ENCODE measurements around the gene CD44.

CD44 gene

GRCh38 chr11:35178873-35179272 lies 39.9 kb downstream of the CD44 start:
- DNase-seq: no peak

GRCh38 chr11:35179466-35180135 lies 40.6 kb downstream of the CD44 start:
- no peak for DNase-seq

- no peak for DNase-seq
These were observed 41.6 kb downstream of the CD44 start for GRCh38 chr11:35180317-35181233.

GRCh38 chr11:35182317-35182939 lies 43.5 kb downstream of the CD44 start:
- no peak for DNase-seq

GRCh38 chr11:35183326-35183925 lies 44.5 kb downstream of the CD44 start:
- no peak for DNase-seq

- no peak for DNase-seq
These were observed 46.7 kb downstream of the CD44 start for GRCh38 chr11:35185696-35186095.

- no peak for DNase-seq
These were observed 49.0 kb downstream of the CD44 start for GRCh38 chr11:35187996-35188395.

- peak; percentile 82 to 83 for DNase-seq
These were observed 51.9 kb downstream of the CD44 start for GRCh38 chr11:35190804-35191348.

- no peak for DNase-seq
These were observed 53.4 kb downstream of the CD44 start for GRCh38 chr11:35192347-35192746.

- DNase-seq: no peak
These were observed 54.8 kb downstream of the CD44 start for GRCh38 chr11:35193767-35194166.

GRCh38 chr11:35197292-35197691 lies 58.3 kb downstream of the CD44 start:
- DNase-seq: no peak

- DNase-seq: no peak
These were observed 61.9 kb downstream of the CD44 start for GRCh38 chr11:35200811-35201341.

GRCh38 chr11:35204614-35205013 lies 65.6 kb downstream of the CD44 start:
- no peak for DNase-seq

GRCh38 chr11:35206616-35207015 lies 67.6 kb downstream of the CD44 start:
- DNase-seq: no peak

GRCh38 chr11:35207471-35208403 lies 68.8 kb downstream of the CD44 start:
- DNase-seq: no peak

GRCh38 chr11:35208795-35209194 lies 69.8 kb downstream of the CD44 start:
- DNase-seq: no peak

GRCh38 chr11:35210876-35211546 lies 72.0 kb downstream of the CD44 start:
- DNase-seq: peak in 1 of 2 donors; percentile 64

GRCh38 chr11:35211952-35212351 lies 73.0 kb downstream of the CD44 start:
- DNase-seq: peak; percentile 88 to 93

GRCh38 chr11:35214226-35214770 lies 75.3 kb downstream of the CD44 start:
- DNase-seq: no peak

GRCh38 chr11:35214792-35215193 lies 75.8 kb downstream of the CD44 start:
- DNase-seq: peak; percentile 59 to 77

GRCh38 chr11:35215945-35216344 lies 77.0 kb downstream of the CD44 start:
- DNase-seq: no peak

Measured in inflammatory macrophage treated with lipopolysaccharide for 1 hour (primary cell).